GM19397 (cell line): ENCODE measurements around the gene IQGAP1.
"Not testable (repeated sequence)": the region's sequence is repeated elsewhere in the genome, so short reads cannot be mapped to it uniquely, and the experiment has no call there.

ENCODE experiments used
- ATAC-seq: cut with Tn5 transposase; IDR thresholded peaks from one replicate; pipeline ENCODE4 v1.9.1; 2021; ENCODE audit warnings: mild to moderate bottlenecking, moderate library complexity; ENCODE audit not compliant: unreplicated experiment

The IQGAP1 gene

DNA sequence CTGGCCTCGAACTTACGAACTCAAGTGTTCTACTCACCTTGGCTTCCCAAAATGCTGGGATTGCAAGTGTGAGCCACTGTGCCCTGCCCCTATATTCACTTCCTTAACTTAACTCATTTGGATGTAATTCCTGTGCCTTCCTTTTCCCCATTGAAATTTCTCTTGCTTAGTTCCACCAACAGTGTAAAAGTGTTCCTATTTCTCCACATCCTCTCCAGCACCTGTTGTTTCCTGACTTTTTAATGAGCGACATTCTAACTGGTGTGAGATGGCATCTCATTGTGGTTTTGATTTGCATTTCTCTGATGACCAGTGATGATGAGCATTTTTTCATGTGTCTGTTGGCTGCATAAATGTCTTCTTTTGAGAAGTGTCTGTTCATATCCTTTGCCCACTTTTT is 21.5 kb downstream of the IQGAP1 start:
- not testable (repeated sequence) for ATAC-seq

DNA sequence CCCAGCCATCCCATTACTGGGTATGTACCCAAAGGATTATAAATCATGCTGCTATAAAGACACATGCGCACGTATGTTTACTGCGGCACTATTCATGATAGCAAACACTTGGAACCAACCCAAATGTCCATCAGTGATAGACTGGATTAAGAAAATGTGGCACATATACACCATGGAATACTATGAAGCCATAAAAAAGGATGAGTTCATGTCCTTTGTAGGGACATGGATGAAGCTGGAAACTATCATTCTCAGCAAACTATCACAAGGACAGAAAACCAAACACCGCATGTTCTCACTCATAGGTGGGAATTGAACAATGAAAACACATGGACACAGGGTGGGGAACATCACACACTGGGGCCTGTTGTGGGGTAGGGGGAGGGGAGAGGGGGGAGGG is 22.3 kb downstream of the IQGAP1 start:
- not testable (repeated sequence) for ATAC-seq

- ATAC-seq = no peak
These were observed 23.1 kb downstream of the IQGAP1 start for GRCh38 chr15:90411176-90411575.

- peak; percentile 80 for ATAC-seq
These were observed 24.5 kb downstream of the IQGAP1 start for GRCh38 chr15:90412356-90413194.

DNA sequence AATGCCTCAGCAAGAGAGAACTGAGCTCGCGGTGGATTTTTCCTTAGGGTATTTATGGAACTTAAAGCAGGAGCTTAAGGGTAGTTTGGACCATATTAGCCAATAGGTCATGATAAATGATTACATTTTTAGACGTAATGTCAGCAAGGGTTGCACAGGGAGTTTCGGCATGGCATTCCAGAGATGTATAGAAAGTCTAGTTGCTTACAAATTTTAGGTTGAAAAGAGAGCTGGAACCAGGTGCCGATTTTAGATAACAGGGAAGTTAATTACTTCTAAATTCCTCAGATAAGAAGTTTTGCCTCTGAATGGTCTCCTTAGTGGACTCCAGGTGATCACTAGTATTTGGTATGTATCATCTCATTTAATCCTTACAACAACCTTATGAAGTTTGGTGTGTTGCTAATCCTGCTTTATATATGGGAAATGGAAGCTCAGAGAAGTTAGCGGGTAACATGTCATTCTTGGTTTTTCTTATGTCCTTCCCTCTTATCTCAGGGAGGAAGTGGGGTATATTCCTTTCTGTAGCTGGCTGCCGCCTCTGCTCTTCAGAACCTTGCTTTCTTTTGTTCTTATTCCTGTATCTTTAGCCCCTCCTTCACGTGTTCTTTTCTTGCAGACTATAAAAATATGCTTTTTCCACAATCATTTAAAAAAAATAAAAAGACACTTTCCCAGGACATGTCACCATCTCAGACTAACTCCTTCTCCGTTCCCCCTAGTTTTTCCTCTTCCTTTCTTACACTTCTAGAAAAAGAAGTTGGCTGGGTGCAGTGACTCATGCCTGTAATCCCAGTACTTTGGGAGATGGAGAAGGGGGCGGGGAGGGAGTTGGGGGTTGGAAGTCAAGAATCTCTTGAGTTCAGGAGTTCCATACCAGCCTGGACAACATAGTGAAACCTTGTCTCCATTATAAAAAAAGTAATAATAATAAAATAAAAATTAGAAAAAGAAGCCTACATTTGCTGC is 25.7 kb downstream of the IQGAP1 start:
- ATAC-seq = no peak

GRCh38 chr15:90414408-90415028 is 26.5 kb downstream of the IQGAP1 start:
- ATAC-seq = no peak

DNA sequence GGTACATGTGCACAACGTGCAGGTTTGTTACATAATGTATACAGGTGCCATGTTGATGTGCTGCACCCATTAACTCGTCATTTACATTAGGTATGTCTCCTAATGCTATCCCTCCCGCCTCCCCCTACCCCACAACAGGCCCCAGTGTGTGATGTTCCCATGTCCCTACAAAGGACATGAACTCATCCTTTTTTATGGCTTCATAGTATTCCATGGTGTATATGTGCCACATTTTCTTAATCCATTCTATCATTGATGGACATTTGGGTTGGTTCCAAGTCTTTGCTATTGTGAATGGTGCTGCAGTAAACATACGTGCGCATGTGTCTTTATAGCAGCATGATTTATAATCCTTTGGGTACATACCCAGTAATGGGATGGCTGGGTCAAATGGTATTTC is 28.0 kb downstream of the IQGAP1 start:
- ATAC-seq = not testable (repeated sequence)

DNA sequence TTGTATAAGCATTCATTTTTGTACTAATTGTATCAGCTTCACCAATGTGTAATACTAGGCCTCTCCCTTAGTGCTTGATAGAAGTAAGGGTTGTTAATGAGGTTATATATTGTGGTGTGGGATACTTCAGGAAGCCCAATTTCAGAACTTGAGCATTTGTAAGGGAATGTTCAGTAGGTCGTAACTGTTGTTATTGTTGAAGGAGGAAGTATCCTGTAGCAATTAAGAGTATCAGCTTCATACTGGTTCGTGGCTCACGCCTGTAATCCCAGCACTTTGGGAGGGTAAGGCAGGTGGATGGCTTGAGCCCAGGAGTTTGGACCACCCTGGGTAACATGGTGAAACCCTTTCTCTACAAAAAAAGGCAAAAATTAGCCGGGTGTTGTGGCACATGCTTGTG is 30.6 kb downstream of the IQGAP1 start:
- ATAC-seq = no peak

DNA sequence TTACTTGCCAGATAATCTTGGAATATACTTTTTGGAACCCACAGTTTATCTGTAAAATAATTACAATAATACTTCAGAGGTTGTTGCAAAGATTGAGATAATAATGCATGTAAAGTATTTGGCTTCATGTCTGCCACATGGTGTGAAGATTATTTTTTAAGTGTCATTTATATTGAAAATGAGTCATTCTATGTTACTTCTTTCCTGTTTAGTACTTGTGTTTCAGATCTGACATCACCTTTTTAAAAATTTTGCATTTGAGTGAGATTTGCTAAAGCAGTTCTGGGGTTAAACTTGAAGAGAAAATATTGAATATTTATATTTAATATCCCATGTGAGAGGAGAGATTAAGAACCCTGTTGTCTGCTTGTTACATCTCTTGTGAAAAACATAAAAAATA is 31.2 kb downstream of the IQGAP1 start:
- ATAC-seq = no peak

DNA sequence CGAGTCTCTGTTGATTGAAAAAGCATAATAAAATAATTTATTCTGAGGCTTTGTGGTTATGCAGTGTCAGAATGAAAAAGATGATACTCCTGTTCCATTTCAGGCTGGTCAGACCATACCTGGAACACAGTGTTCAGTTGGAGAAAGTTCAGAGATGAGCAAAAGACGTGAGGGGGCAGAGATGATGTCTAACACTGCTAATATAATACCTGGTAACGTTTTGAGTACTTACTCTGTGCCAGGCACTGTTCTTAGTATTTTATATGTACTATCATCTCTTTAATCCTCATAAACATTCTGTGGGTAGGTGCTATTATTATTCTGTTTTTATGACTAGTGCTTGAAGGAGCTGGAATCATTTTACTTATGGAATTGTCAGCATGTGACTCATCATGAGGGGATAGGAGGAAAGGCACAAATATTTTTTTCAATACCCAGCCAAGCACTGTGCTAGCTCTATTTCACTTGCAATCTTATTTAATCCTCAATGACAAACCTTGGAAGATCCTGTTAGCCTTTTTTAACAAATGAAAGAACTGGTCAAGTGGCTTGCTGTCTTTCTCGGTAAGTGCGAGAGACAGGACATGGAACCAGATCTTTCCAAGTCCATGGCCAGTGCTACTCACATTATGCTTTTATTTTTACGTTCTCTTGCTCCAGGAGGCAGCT is 31.8 kb downstream of the IQGAP1 start:
- no peak for ATAC-seq

DNA sequence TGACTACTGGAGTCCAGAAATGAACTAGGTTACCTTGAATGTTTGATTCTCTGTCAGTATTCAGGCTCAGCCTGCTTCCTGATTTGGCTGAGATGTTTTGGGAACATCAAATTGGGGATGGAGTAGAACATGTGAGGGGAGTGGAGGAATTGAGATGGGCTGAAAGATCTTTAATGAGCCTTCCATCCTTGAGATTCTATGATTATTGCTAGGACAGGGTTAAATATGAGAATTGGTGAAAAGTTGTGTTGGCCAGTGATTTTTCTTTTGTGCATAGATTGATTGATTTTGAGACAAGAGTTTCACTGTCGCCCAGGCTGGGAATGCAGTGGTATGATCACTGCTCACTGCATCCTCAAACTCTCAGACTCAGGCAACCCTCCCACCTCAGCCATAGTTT is 32.4 kb downstream of the IQGAP1 start:
- no peak for ATAC-seq

GRCh38 chr15:90421527-90421926 is 33.5 kb downstream of the IQGAP1 start:
- ATAC-seq = no peak

DNA sequence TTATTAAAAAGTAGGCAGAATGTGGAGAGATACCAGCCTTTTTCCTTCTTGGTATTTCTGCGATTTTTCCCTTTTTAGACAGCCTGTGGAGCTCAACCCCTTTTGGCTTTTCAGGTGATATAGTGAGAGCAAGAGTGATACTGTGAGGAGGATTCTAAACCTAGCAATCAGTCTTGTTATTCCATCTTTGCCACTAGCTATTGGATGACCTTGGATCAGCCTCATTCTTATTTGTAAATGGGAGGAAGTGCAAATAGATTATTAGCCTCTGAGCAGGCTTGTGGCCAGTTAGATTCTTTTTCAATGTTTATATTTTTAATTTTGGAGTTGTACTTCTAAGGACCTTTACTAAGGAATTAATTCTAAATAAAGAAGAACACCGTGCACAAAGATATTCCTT is 34.0 kb downstream of the IQGAP1 start:
- ATAC-seq = no peak

DNA sequence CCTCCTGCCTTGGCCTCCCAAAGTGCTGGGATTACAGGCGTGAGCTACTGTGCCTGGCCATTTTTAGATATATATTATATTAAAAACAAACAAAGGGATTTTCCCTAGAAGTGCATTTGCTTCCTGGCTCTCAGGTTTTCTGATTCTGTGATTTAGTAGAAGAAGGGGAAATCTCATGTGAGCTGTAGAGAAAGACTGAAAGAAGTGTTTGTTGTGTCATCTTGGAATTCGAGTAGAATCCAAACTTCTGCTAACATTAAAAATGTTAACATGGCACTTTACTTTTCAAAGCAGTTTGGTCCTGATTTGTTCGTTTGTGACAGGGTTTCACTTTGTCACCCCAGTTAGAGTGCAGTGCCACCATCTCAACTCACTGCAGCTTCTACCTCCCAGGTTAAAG is 34.9 kb downstream of the IQGAP1 start:
- ATAC-seq = no peak

DNA sequence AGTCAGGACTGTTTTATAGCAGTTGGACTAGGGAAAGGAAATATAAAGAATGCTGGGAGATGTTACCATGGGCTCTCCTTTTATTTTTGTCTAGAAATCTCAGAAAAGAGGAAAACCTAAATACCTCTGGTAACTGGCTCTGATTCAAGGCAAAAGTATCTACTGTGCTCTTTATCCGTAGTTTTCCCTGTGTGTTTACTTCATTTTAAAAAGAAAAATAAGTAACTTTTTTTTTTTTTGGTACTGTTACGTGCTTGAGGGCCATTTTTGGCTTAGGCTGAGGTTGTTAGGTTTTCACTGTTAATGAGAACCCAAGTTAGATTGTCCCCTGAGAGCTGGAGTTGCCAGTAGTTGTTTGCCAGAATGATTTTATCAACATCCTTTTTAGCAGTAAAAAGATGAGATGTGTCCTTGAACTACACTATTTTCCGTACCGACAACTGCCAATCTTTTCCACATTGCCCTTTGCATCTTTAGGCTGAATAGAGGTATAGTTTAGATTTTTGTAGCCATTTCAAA is 35.8 kb downstream of the IQGAP1 start:
- no peak for ATAC-seq

DNA sequence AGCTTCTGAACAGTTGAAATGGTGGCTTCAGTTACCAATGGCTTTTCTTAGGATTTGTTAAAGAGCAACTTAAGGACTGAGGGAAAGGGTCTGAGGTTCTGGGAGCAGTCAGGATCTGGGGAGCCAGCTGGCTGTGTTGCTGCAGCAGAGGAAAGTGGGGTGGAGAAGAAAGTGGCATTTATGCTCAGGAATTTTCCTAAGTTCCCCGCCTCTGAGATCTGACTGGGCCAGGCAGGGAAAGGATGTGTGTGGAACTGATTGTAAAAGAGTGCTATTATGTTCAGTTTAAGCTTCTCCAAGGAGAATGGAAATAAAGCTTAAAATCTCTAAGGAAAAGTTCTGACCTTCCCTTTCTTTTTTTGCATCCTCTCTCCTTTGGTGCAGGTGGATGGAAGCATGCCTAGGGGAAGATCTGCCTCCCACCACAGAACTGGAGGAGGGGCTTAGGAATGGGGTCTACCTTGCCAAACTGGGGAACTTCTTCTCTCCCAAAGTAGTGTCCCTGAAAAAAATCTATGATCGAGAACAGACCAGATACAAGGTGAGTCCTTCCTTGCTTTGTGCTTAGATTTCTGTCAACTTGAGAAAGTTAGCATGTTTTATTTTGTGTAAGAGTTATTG is 37.8 kb downstream of the IQGAP1 start:
- no peak for ATAC-seq

DNA sequence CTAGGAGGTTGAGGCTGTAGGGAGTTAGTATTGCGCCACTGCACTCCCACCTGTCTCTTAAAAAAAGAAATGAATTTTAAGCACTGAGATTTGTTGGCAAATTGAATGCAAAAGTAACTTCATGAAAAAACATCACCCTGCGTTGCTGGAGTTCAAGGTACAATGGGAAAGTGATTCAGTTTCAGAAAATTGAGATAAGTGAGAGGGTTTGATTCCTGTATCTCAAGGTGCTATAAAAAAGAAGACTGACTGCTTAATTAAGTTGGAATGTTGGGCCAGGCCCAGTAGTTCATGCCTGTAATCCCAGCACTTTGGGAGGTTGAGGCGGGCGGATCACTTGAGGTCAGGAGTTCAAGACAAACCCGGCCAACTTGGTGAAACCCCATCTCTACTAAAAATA is 39.1 kb downstream of the IQGAP1 start:
- no peak for ATAC-seq

GRCh38 chr15:90432253-90432652 is 44.2 kb downstream of the IQGAP1 start:
- no peak for ATAC-seq

- ATAC-seq = no peak
These were observed 47.8 kb downstream of the IQGAP1 start for GRCh38 chr15:90435652-90436337.

GRCh38 chr15:90436952-90437351 is 48.9 kb downstream of the IQGAP1 start:
- ATAC-seq = no peak
